DOHH2 (cell line): ENCODE measurements around the gene KIF5C.

Experiments used
- EZH2phosphoT487 ChIP-seq: fragments of 200-600 bp; sonication (generic); IDR thresholded peaks from 2 replicates; pipeline ENCODE4 v1.6.1; 2017; ENCODE audit warnings: borderline replicate concordance, mild to moderate bottlenecking, antibody characterized with exemption, low read length, moderate library complexity, mixed read lengths
- TF ChIP-seq, protein P1 (sequence below): fragments of 200-600 bp; sonication (generic); IDR thresholded peaks from one replicate; pipeline ENCODE4 v1.5.1; 2014; ENCODE audit warnings: antibody characterized with exemption, mild to moderate bottlenecking, low read depth, low read length; ENCODE audit not compliant: poor library complexity, severe bottlenecking

DNA sequence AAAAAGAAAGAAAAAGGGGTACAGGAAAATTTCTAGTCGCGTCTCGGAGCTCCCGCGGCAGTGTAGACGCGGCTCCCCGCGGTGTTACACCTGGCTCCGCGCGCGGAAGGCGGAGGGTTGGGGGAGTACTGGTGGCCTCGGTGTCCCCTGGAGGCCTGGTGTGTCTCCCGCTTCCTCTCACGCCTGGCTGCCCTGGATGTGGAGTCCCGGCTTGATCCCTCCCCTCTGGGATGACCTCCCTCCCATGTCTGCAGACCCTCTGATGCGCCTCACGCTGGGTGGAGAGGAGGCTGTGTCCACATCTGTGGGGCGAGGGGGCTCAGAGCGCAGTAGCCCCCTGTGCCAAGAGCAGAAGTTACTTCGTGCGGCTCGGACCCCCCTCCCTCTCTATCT lies 1.2 kb downstream of the KIF5C start:
- 0 out of 2 replicates have a peak, but pooled peaks have one; percentile 35 for TF ChIP-seq EZH2phosphoT487
- TF ChIP-seq, protein P1, sequence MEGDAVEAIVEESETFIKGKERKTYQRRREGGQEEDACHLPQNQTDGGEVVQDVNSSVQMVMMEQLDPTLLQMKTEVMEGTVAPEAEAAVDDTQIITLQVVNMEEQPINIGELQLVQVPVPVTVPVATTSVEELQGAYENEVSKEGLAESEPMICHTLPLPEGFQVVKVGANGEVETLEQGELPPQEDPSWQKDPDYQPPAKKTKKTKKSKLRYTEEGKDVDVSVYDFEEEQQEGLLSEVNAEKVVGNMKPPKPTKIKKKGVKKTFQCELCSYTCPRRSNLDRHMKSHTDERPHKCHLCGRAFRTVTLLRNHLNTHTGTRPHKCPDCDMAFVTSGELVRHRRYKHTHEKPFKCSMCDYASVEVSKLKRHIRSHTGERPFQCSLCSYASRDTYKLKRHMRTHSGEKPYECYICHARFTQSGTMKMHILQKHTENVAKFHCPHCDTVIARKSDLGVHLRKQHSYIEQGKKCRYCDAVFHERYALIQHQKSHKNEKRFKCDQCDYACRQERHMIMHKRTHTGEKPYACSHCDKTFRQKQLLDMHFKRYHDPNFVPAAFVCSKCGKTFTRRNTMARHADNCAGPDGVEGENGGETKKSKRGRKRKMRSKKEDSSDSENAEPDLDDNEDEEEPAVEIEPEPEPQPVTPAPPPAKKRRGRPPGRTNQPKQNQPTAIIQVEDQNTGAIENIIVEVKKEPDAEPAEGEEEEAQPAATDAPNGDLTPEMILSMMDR = no peak
